Neural cell (in vitro differentiated cells): ENCODE results near the gene CDCA3. TPM values are rescaled to one million over a fixed set of nuclear protein-coding genes. Genes with fewer than 3 reads are reported as not detected.

Experiments
- H2AFZ ChIP-seq: fragments of 200-600, 300-800 bp; sonication (generic), shearing (Covaris generic); 2 replicates; pipeline ENCODE4 v1.6.0; 2014; ENCODE audit warnings: low read depth, mild to moderate bottlenecking, antibody characterized with exemption, low read length, moderate library complexity
- H3F3A ChIP-seq: fragments of 200-600 bp; shearing (Covaris generic); 2 replicates; pipeline ENCODE4 v1.6.1; 2016; ENCODE audit warnings: mild to moderate bottlenecking, moderate library complexity, mixed read lengths, antibody characterized with exemption, low read length; ENCODE audit not compliant: insufficient read depth, poor library complexity, severe bottlenecking
- H3K27ac ChIP-seq: fragments of 200-600, 300-800 bp; sonication (generic), shearing (Covaris generic); 2 replicates; pipeline ENCODE4 v1.5.1; 2014; ENCODE audit warnings: mild to moderate bottlenecking, low read length, moderate library complexity
- H3K27me3 ChIP-seq: fragments of 300-800, 200-600 bp; sonication (generic), shearing (Covaris generic); 2 replicates; pipeline ENCODE4 v1.6.0; 2014; ENCODE audit warnings: mild to moderate bottlenecking, low read depth, low read length, moderate library complexity; ENCODE audit not compliant: insufficient read depth
- H3K36me3 ChIP-seq: fragments of 300-800, 200-600 bp; sonication (generic), shearing (Covaris generic); 2 replicates; pipeline ENCODE4 v1.5.1; 2014; ENCODE audit warnings: mild to moderate bottlenecking, antibody characterized with exemption, low read length, moderate library complexity; ENCODE audit not compliant: insufficient read depth
- H3K4me2 ChIP-seq: fragments of 300-800, 200-600 bp; sonication (generic), shearing (Covaris generic); 2 replicates; pipeline ENCODE4 v1.6.0; 2014; ENCODE audit warnings: mild to moderate bottlenecking, low read length
- H3K4me3 ChIP-seq: fragments of 300-800, 200-600 bp; sonication (generic), shearing (Covaris generic); 2 replicates; pipeline ENCODE4 v1.5.1; 2014; ENCODE audit warnings: mild to moderate bottlenecking, low read length, moderate library complexity
- H3K79me2 ChIP-seq: fragments of 200-600 bp; shearing (Covaris generic); replicated peaks from 2 replicates; pipeline ENCODE4 v1.6.0; 2014; ENCODE audit warnings: mild to moderate bottlenecking, low read length, moderate library complexity; ENCODE audit not compliant: insufficient read depth
- H3K9ac ChIP-seq: fragments of 300-800, 200-600 bp; sonication (generic), shearing (Covaris generic); 2 replicates; pipeline ENCODE4 v1.6.1; 2016; ENCODE audit warnings: mild to moderate bottlenecking, low read length, mixed read lengths
- H3K9me2 ChIP-seq: fragments of 200-600 bp; shearing (Covaris generic); 2 replicates; pipeline ENCODE4 v1.6.1; 2016; ENCODE audit warnings: mild to moderate bottlenecking, low read length, mixed read lengths; ENCODE audit not compliant: insufficient read depth
- H3K9me3 ChIP-seq: fragments of 200-600, 300-800 bp; sonication (generic), shearing (Covaris generic); 2 replicates; pipeline ENCODE4 v1.6.1; 2016; ENCODE audit warnings: mild to moderate bottlenecking, mixed run types, low read length, moderate library complexity, mixed read lengths
- H4K20me1 ChIP-seq: fragments of 200-600 bp; shearing (Covaris generic); 2 replicates; pipeline ENCODE4 v1.6.1; 2016; ENCODE audit warnings: mild to moderate bottlenecking, mixed run types; ENCODE audit not compliant: insufficient read depth
- CTCF ChIP-seq: fragments of 450-650 bp; IDR thresholded peaks from 2 replicates; pipeline ENCODE4 v1.5.1; 2014; ENCODE audit warnings: antibody characterized with exemption, mild to moderate bottlenecking, moderate library complexity; ENCODE audit not compliant: poor library complexity, severe bottlenecking
- EP300 ChIP-seq: fragments of 450-650 bp; conservative IDR thresholded peaks from 2 replicates; pipeline ENCODE4 v1.6.1; 2014; ENCODE audit warnings: antibody characterized with exemption, mild to moderate bottlenecking, moderate library complexity; ENCODE audit not compliant: poor library complexity, severe bottlenecking
- EZH2 ChIP-seq: fragments of 200-600, 300-800 bp; shearing (Covaris generic), sonication (generic); IDR thresholded peaks from 2 replicates; pipeline ENCODE4 v1.6.1; 2014; ENCODE audit warnings: antibody characterized with exemption, low read length, borderline replicate concordance, mild to moderate bottlenecking; ENCODE audit not compliant: insufficient read depth, poor library complexity, severe bottlenecking
- MXI1 ChIP-seq: fragments of 450-650 bp; conservative IDR thresholded peaks from 2 replicates; pipeline ENCODE4 v1.6.1; 2014; ENCODE audit warnings: antibody characterized with exemption, mild to moderate bottlenecking; ENCODE audit not compliant: poor library complexity, severe bottlenecking
- POLR2AphosphoS5 ChIP-seq: IDR thresholded peaks from 2 replicates; pipeline ENCODE4 v1.6.1; 2012
- RAD21 ChIP-seq: fragments of 450-650 bp; conservative IDR thresholded peaks from 2 replicates; pipeline ENCODE4 v1.6.1; 2014; ENCODE audit warnings: antibody characterized with exemption, mild to moderate bottlenecking, moderate library complexity
- REST ChIP-seq: IDR thresholded peaks from 2 replicates; pipeline ENCODE4 v1.6.1; 2012; ENCODE audit warnings: borderline replicate concordance
- SMC3 ChIP-seq: fragments of 450-650 bp; conservative IDR thresholded peaks from 2 replicates; pipeline ENCODE4 v1.6.1; 2014; ENCODE audit warnings: antibody characterized with exemption, mild to moderate bottlenecking, moderate library complexity; ENCODE audit not compliant: poor library complexity
- TAF1 ChIP-seq: IDR thresholded peaks from 2 replicates; pipeline ENCODE4 v1.6.1; 2012; ENCODE audit warnings: low read depth
- polyA plus RNA-seq: library from polyadenylated mRNA; depleted of rRNA; stranded (reverse); fragments of >200 nt; gene quantifications from 2 replicates; pipeline ENCODE4 v1.2.3, GENCODE V29; 2014

Gene CDCA3
- polyA plus RNA-seq, 1 donor from 2014 or later, result 7.3 TPM

- Histone ChIP-seq H3K79me2 (no peaks in the 10 kb centered on the region), H3K9ac (no peak overlapping the region), H3F3A (peaks cover 3% of the 10 kb centered on the region), H3K9me2 (no peaks in the 10 kb centered on the region), H3K4me2 (no peak overlapping the region), H4K20me1 (no peaks in the 10 kb centered on the region), H3K4me3 (no peak overlapping the region), H3K27me3 (no peaks in the 10 kb centered on the region), H3K9me3 (no peaks in the 10 kb centered on the region), H2AFZ (no peak overlapping the region), H3K27ac (no peak overlapping the region), H3K36me3 (no peaks in the 10 kb centered on the region)
- TF ChIP-seq EP300 (no peak), RAD21 (no peak), POLR2AphosphoS5 (no peak), EZH2 (no peak), TAF1 (no peak), CTCF (no peak), REST (no peak), SMC3 (no peak), MXI1 (no peak)
These were observed 12.7 kb upstream of the CDCA3 start for GRCh38 chr12:6863586-6864321.

DNA sequence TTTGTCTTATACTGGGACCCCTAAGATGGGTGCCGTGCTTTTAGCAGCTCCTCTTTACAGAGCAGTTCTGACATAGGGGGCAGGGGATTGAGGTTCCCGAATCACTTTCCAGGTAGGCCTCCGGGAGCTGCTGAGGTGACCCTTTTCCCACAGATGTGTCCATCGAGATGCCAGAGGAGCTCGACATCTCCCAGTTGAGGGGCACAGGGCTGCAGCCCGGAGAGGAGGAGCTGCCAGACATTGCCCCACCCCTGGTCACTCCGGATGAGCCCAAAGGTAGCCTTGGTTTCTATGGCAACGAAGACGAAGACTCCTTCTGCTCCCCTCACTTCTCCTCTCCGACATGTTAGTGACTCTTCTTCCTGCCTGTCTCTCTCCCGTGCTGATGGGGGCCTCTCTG is 11.9 kb upstream of the CDCA3 start:
- no peak overlapping the region for H3K27ac ChIP-seq
- TF ChIP-seq SMC3 (no peak), CTCF (no peak), POLR2AphosphoS5 (no peak), EZH2 (no peak), REST (no peak), RAD21 (no peak), EP300 (no peak), MXI1 (no peak), TAF1 (no peak)

More for the DNA sequence above, 11.9 kb upstream of the CDCA3 start:
- Histone ChIP-seq H3K27me3 (no peaks in the 10 kb centered on the region), H3K79me2 (no peaks in the 10 kb centered on the region), H2AFZ (no peak overlapping the region), H3K4me2 (no peak overlapping the region), H3K9me3 (no peaks in the 10 kb centered on the region), H3F3A (peaks cover 3% of the 10 kb centered on the region), H3K9ac (no peak overlapping the region), H4K20me1 (no peaks in the 10 kb centered on the region), H3K9me2 (no peaks in the 10 kb centered on the region), H3K36me3 (no peaks in the 10 kb centered on the region), H3K4me3 (no peak overlapping the region)
